Naive thymus-derived CD4-positive, alpha-beta T cell (primary cell): Measurements from ENCODE around the gene PHKA1. TPM values are rescaled to one million over a fixed set of nuclear protein-coding genes. Genes with fewer than 3 reads are reported as not detected.
"Not testable (repeated sequence)": the region's sequence is repeated elsewhere in the genome, so short reads cannot be mapped to it uniquely, and the experiment has no call there.

Experiments used
- ATAC-seq: fragments of 150-1000 bp; cut with Tn5 transposase; 2 replicates; pipeline ENCODE4 v1.10.0; 2021; ENCODE audit warnings: mild to moderate bottlenecking, moderate library complexity
- CTCF ChIA-PET: fragments of 350-600 bp; sonication (Branson Sonifier 250); formaldehyde crosslinking; loops from one replicate; lab custom pipeline; 2021; ENCODE audit warnings: antibody characterized with exemption; lab: Charles Lee
- POLR2A ChIA-PET: fragments of 350-600 bp; sonication (Branson Sonifier 250); formaldehyde crosslinking; loops from one replicate; lab custom pipeline; 2021; ENCODE audit warnings: antibody characterized with exemption, inconsistent platforms; lab: Charles Lee
- DNase-seq, 9 donors: peaks; one replicate each; pipeline versions ENCODE4 v3.0.0 to v3.0.0-alpha.2; 2020 to 2022; ENCODE audit warnings: mixed read lengths in 1 of 9
- H3K27ac ChIP-seq: one replicate; pipeline ENCODE4 v1.7.0; 2013; ENCODE audit warnings: mild to moderate bottlenecking, low read depth, low read length, moderate library complexity
- H3K27me3 ChIP-seq, 2 donors: one replicate each; pipeline ENCODE4 v1.7.0; 2013; ENCODE audit warnings: low read length in 2 of 2, mild to moderate bottlenecking in 2 of 2, moderate library complexity in 2 of 2; ENCODE audit not compliant: control insufficient read depth in 2 of 2, insufficient read depth in 2 of 2
- H3K36me3 ChIP-seq, 3 experiments: 1 replicate in 2 of 3; 2 replicates in 1 of 3; pipeline ENCODE4 v1.7.0; 2013; ENCODE audit warnings: low read length in 3 of 3, mild to moderate bottlenecking in 3 of 3, moderate library complexity in 1 of 3; ENCODE audit not compliant: insufficient read depth in 3 of 3, control insufficient read depth in 2 of 3
- H3K4me1 ChIP-seq, 2 donors: one replicate each; pipeline ENCODE4 v1.7.0; 2013; ENCODE audit warnings: low read length in 2 of 2, mild to moderate bottlenecking in 2 of 2, moderate library complexity in 1 of 2; ENCODE audit not compliant: control insufficient read depth in 2 of 2, insufficient read depth in 2 of 2
- H3K4me3 ChIP-seq: 2 replicates; pipeline ENCODE4 v1.7.0; 2013; ENCODE audit warnings: mild to moderate bottlenecking, low read length
- H3K9me3 ChIP-seq, 3 experiments: 1 replicate in 2 of 3; 2 replicates in 1 of 3; pipeline ENCODE4 v1.7.0; 2013; ENCODE audit warnings: low read length in 3 of 3; ENCODE audit not compliant: control insufficient read depth in 2 of 3
- H3K27ac Mint-ChIP-seq, 9 donors: one replicate each; pipeline ENCODE4 v1.8.0; 2020 to 2022; ENCODE audit warnings: mixed read lengths in 9 of 9, mild to moderate bottlenecking in 8 of 9, moderate library complexity in 5 of 9, inconsistent platforms in 2 of 9
- H3K27me3 Mint-ChIP-seq, 5 donors: one replicate each; pipeline ENCODE4 v1.8.0; 2021 to 2022; ENCODE audit warnings: mixed read lengths in 5 of 5, mild to moderate bottlenecking in 1 of 5
- H3K36me3 Mint-ChIP-seq, 5 donors: one replicate each; pipeline ENCODE4 v1.8.0; 2020 to 2022; ENCODE audit warnings: mixed read lengths in 5 of 5, mild to moderate bottlenecking in 3 of 5, inconsistent platforms in 1 of 5
- H3K4me1 Mint-ChIP-seq, 7 donors: one replicate each; pipeline ENCODE4 v1.8.0; 2020 to 2022; ENCODE audit warnings: mixed read lengths in 7 of 7, mild to moderate bottlenecking in 3 of 7, inconsistent platforms in 1 of 7
- H3K4me3 Mint-ChIP-seq, 10 donors: one replicate each; pipeline ENCODE4 v1.8.0; 2020 to 2022; ENCODE audit warnings: mild to moderate bottlenecking in 10 of 10, mixed read lengths in 10 of 10, moderate library complexity in 6 of 10, inconsistent platforms in 2 of 10
- H3K9me3 Mint-ChIP-seq, 11 donors: one replicate each; pipeline ENCODE4 v1.8.0; 2020 to 2022; ENCODE audit warnings: mixed read lengths in 11 of 11, mild to moderate bottlenecking in 4 of 11, inconsistent platforms in 1 of 11, moderate library complexity in 1 of 11
- intact Hi-C, 2 donors: fragments of 100-400 bp; cut with micrococcal nuclease; formaldehyde crosslinking; loops; one replicate each; pipeline ENCODE4 v1.15.1; 2023
- polyA plus RNA-seq, 2 donors: library from polyadenylated mRNA; unstranded; fragments of 300-500 nt; fragmentation: Illumina TruSeq; gene quantifications; one replicate each; pipeline ENCODE4 v1.2.3, GENCODE V29; 2021
- total RNA-seq, 6 experiments: library from RNA in 5 of 6; stranded (reverse) in 5 of 6; gene quantifications; 1 replicate in 5 of 6; 2 replicates in 1 of 6; pipeline ENCODE4 v1.2.3 and lab custom pipeline; 2021 to 2026

Gene PHKA1
- total and polyA plus RNA-seq, 7 experiments from 2014 or later = 0.19 to 1.9 (median 0.41) TPM; not detected in 2

- intact Hi-C loops, ATAC-seq, H3K9me3 Mint-ChIP-seq, H3K27me3 ChIP-seq, H3K4me1 Mint-ChIP-seq, H3K36me3 ChIP-seq, H3K27ac Mint-ChIP-seq, H3K4me3 Mint-ChIP-seq, DNase-seq, H3K4me1 ChIP-seq, H3K9me3 ChIP-seq, H3K36me3 Mint-ChIP-seq, H3K27me3 Mint-ChIP-seq, H3K4me3 ChIP-seq, POLR2A ChIA-PET, CTCF ChIA-PET, H3K27ac ChIP-seq: not testable (repeated sequence)
Measured at GRCh38 chrX:72673951-72674350, 40.2 kb downstream of the PHKA1 start.

DNA sequence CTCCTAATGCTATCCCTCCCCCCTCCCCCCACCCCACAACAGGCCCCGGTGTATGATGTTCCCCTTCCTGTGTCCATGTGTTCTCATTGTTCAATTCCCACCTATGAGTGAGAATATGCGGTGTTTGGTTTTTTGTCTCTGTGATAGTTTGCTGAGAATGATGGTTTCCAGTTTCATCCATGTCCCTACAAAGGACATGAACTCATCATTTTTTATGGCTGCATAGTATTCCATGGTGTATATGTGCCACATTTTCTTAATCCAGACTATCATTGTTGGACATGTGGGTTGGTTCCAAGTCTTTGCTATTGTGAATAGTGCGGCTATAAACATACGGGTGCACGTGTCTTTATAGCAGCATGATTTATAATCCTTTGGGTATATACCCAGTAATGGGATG lies 44.6 kb downstream of the PHKA1 start:
- H3K27ac Mint-ChIP-seq, H3K4me3 Mint-ChIP-seq, H3K27me3 Mint-ChIP-seq, DNase-seq, CTCF ChIA-PET, H3K9me3 Mint-ChIP-seq, H3K4me1 ChIP-seq, POLR2A ChIA-PET, H3K36me3 ChIP-seq, H3K27ac ChIP-seq, H3K9me3 ChIP-seq, H3K27me3 ChIP-seq, ATAC-seq, H3K36me3 Mint-ChIP-seq, H3K4me3 ChIP-seq: not testable (repeated sequence)
- intact Hi-C loops = loop anchor here in 1 of 2 donors (5.0 to 10.0 kb wide), 2 partner anchors 65 to 97 kb away; partner anchors contain the start of gene HDAC8
- peaks cover 0 to 10% (median 0%) of the 10 kb centered on the region in 7 donors for H3K4me1 Mint-ChIP-seq

DNA sequence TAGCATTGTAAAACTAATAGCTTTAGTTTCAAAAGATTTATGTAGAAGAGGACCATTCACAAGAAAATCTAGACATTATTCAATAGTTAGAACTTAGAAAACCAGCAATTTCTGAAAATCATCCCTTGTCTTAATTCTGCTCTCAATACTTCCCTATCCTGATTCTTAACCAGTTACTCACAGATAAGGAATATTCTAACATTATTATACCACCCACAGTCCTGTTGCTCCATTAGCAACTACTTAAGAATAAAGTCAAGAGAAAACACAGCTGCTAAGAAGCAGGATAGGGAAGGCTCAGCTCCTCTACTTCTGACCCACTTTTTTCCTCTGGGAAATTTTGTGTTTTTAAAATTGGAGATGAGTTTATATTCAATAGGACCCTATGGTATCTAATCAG lies 47.7 kb downstream of the PHKA1 start:
- Mint-ChIP-seq H3K4me1 (peaks cover 0 to 21% (median 0%) of the 10 kb centered on the region in 7 donors), H3K4me3 (no peak overlapping the region), H3K36me3 (peaks cover 0 to 4% (median 0%) of the 10 kb centered on the region in 5 donors), H3K27me3 (no peaks in the 10 kb centered on the region), H3K27ac (no peak overlapping the region), H3K9me3 (peaks cover 0 to 8% (median 0%) of the 10 kb centered on the region in 11 donors)
- Histone ChIP-seq H3K4me1 (no peaks in the 10 kb centered on the region), H3K27me3 (no peaks in the 10 kb centered on the region), H3K9me3 (no peaks in the 10 kb centered on the region), H3K27ac (no peak overlapping the region), H3K36me3 (no peaks in the 10 kb centered on the region), H3K4me3 (no peak overlapping the region)
- ChIA-PET POLR2A (no interaction called here), CTCF (no interaction called here)
- DNase-seq = no peak
- intact Hi-C loops = loop anchor here in 1 of 2 donors (5.0 to 10.0 kb wide), 2 partner anchors 62 to 94 kb away; partner anchors contain the start of gene HDAC8
- no peak for ATAC-seq

DNA sequence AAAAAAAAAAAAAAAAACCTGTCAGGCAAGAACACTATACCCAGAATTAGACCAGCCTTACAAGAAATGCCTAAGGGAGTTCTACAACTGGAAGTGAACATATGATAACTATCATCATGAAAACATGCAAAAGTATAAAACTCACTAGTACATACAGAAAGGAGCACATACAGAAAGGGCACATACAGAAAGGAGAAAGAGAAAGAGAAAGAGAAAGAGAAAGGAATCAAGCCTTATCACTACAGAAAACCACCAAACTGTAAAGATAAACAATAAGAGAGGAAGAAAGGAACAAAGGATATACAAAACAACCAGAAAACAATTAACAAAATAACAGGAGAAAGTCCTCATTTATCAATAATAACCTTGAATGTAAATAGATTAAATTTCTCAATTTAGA lies 50.4 kb downstream of the PHKA1 start:
- peaks cover 0 to 21% (median 0%) of the 10 kb centered on the region in 7 donors for H3K4me1 Mint-ChIP-seq
- DNase-seq = no peak
- H3K36me3 Mint-ChIP-seq = peaks cover 0 to 3% (median 0%) of the 10 kb centered on the region in 5 donors
- peaks cover 0 to 8% (median 0%) of the 10 kb centered on the region in 11 donors for H3K9me3 Mint-ChIP-seq
- POLR2A ChIA-PET = no interaction called here
- Histone ChIP-seq H3K27me3 (no peaks in the 10 kb centered on the region), H3K9me3 (no peaks in the 10 kb centered on the region), H3K4me3 (no peak overlapping the region), H3K36me3 (no peaks in the 10 kb centered on the region), H3K4me1 (no peaks in the 10 kb centered on the region), H3K27ac (no peak overlapping the region)
- peak overlapping the region in 1 of 10 donors; percentile 63 for H3K4me3 Mint-ChIP-seq
- ATAC-seq = no peak
- no peaks in the 10 kb centered on the region for H3K27me3 Mint-ChIP-seq
- CTCF ChIA-PET = no interaction called here
- peak overlapping the region in 1 of 9 donors; percentile 79 for H3K27ac Mint-ChIP-seq
- intact Hi-C loops = loop anchor here in 1 of 2 donors (10.0 kb wide), 1 partner anchor 59 kb away; no protein-coding TSS in a partner anchor

DNA sequence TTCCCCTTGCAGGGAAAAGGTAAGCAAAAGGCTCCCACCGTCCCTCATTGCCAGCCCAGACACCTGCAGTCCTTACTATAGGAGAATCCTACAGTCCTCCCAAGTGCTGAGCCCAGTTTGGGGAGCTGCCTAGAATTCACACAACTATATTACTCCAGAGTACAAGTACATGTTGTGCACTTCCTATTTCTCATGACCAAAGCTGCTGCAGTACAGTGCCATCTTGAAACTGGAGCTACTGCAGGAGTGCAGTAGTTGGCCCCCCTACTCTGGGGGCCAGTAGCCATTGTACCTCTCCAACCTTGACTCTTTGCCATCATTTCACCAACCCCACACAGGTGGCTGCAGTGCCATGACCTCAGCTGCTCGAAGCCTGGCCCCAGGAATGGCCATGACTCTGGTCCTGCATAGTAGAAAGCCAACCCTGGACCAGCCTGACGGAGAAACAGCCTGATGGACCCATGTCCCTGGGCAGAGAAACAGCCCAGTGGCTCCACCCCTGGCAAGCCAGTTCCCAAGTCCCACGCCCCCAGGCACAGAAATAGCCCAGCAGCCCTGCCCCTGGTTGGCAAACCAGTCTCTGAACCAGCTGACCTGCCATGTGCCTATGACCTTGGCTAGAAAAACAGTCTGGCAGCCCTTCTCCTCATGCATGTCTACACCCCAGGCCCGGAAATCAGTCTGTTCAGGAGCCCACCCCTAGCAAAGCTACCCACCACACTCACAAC lies 51.9 kb downstream of the PHKA1 start:
- no peak for DNase-seq
- Mint-ChIP-seq H3K4me3 (no peak overlapping the region), H3K27me3 (no peaks in the 10 kb centered on the region), H3K4me1 (peaks cover 0 to 21% (median 0%) of the 10 kb centered on the region in 7 donors), H3K27ac (no peak overlapping the region), H3K9me3 (peaks cover 0 to 8% (median 0%) of the 10 kb centered on the region in 11 donors), H3K36me3 (peaks cover 0 to 3% (median 0%) of the 10 kb centered on the region in 5 donors)
- Histone ChIP-seq H3K9me3 (no peaks in the 10 kb centered on the region), H3K27ac (no peak overlapping the region), H3K4me3 (no peak overlapping the region), H3K27me3 (no peaks in the 10 kb centered on the region), H3K36me3 (no peaks in the 10 kb centered on the region), H3K4me1 (no peaks in the 10 kb centered on the region)
- ChIA-PET POLR2A (no interaction called here), CTCF (no interaction called here)
- ATAC-seq = no peak
- intact Hi-C loops = loop anchor here in 1 of 2 donors (10.0 kb wide), 1 partner anchor 57 kb away; no protein-coding TSS in a partner anchor

- intact Hi-C loops = loop anchor here in 1 of 2 donors (10.0 kb wide), 1 partner anchor 55 kb away; no protein-coding TSS in a partner anchor
- CTCF ChIA-PET = no interaction called here
- H3K36me3 ChIP-seq = no peaks in the 10 kb centered on the region
Measured at GRCh38 chrX:72659723-72660122, 54.4 kb downstream of the PHKA1 start.

More at GRCh38 chrX:72659723-72660122, 54.4 kb downstream of the PHKA1 start:
- Mint-ChIP-seq H3K27ac (no peak overlapping the region), H3K9me3 (peaks cover 0 to 8% (median 0%) of the 10 kb centered on the region in 11 donors), H3K36me3 (peaks cover 0 to 3% (median 0%) of the 10 kb centered on the region in 5 donors), H3K4me3 (no peak overlapping the region), H3K4me1 (peaks cover 0 to 11% (median 0%) of the 10 kb centered on the region in 7 donors), H3K27me3 (no peaks in the 10 kb centered on the region)
- Histone ChIP-seq H3K4me3 (no peak overlapping the region), H3K27me3 (no peaks in the 10 kb centered on the region), H3K27ac (no peak overlapping the region), H3K4me1 (no peaks in the 10 kb centered on the region), H3K9me3 (no peaks in the 10 kb centered on the region)
- DNase-seq (no peak), ATAC-seq (no peak)
- POLR2A ChIA-PET = no interaction called here
